HG03439 (cell line): Measurements from ENCODE around the gene BUD23.
"Not testable (repeated sequence)": the region's sequence is repeated elsewhere in the genome, so short reads cannot be mapped to it uniquely, and the experiment has no call there.

Experiments
- ATAC-seq: cut with Tn5 transposase; IDR thresholded peaks from one replicate; pipeline ENCODE4 v1.9.1; 2021; ENCODE audit warnings: mild to moderate bottlenecking, moderate library complexity; ENCODE audit not compliant: unreplicated experiment

Gene BUD23

DNA sequence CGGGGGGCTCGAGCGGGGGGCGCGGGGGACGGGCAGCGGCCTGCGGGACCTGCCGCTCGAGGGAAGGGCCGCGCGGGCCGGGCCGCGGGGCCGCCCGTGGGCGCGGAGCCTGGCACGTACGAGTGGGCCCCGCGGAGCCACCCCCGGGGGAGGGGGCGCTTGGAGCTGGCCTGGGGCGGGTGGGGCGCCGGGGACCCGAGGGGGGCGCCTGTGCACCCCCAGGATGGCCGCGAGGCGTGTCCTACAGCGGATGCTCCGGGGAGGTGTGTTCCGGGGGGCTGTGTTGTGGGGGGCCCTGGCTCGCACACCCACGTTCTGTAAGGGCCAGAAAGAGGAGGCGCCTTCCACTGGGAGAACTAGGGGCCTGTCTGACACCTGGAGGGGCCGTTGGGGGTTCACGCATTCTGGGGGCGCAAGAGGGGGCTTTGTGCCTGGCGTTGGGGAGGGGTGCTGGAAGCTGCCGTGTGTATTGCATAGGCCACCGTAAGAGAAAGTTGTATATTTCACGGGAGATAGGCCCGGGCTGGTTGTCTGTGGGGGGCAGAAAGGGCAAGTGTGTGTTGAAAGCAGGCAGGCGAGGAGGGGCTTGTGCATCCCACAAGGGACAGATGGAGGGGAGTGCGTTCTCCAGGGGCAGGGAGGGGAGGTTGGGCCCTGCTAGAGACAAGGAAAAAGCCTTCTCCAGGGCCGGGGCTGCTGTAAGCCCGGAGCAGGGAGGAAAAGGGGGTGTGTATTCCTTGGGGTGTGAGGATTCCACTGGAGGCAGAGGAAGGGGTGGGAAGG lies 15.1 kb upstream of the BUD23 start:
- peak; percentile 6 for ATAC-seq

DNA sequence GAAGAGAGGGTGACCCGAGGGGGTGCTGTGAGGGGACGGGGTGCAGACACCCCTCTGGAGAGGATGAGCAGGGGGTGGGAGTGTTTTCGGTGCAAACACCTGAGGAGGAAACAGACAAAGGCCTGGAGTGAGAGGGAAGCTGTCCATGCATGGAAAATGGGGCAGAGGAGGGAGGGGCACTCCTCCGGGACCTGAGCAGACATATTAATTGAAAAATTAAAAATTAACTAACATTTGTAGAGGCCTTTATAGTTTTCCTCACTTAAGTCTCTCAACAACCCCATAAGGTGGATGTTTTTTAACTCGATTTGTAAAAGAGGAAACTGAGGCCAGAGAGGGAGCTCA lies 14.5 kb upstream of the BUD23 start:
- ATAC-seq, result no peak

DNA sequence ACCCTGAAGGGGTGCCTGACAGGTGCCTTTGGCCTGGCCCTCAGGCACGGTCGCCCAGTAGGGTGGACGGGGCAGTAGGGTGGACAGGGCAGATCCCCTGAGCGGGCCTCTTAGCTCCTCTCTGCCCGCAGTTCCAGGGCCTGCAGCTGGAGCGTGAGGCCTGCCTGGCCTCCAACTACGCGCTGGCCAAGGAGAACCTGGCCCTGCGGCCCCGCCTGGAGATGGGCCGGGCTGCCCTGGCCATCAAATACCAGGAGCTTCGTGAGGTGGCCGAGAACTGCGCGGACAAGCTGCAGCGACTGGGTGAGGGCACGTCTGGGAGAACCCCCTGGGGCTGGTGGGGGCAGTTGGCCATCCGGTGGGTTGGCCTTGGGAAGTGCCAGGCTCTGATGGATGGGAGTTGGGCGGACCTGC lies 14.1 kb upstream of the BUD23 start:
- no peak for ATAC-seq

DNA sequence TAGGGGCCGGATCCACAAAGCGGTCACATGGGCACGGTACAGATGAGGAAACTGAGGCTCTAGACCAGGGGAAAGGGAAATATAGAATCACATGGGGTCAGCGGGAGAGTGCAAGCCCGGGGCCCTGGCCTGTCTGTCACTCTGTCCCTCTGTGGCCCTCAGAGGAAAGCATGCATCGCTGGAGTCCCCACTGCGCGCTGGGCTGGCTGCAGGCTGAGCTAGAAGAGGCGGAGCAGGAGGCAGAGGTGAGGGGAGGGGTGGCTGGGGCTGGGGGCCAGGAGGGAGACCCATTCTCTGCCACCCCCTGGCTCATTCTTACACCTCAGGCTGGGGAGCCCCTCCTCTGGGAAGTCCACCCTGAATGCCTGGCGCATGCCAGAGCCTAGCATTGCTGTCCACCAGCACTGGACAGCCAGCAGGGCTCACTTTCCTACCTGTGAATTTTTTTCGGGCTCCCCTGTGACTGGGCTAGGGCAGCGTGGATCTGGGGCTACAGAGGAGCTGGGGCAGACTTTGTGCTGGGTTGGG lies 13.5 kb upstream of the BUD23 start:
- ATAC-seq, result no peak

DNA sequence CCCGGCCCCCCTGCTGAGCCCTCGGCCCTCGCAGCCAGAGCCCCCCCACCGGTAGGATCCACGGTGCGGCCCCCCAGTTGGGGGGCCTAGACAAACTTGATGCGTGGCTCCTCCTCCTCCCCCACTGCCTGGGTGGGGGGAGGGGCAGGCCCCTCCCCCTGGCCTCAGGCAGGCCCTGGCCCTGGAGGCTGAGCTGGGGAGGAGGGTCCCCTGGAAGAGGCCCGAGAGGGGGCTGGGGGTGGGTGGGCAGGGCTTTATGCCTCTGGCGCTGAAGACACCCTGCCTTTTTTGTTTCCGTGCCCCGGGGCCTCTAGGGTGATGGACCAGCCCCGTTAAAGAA lies 12.1 kb upstream of the BUD23 start:
- ATAC-seq, result no peak

DNA sequence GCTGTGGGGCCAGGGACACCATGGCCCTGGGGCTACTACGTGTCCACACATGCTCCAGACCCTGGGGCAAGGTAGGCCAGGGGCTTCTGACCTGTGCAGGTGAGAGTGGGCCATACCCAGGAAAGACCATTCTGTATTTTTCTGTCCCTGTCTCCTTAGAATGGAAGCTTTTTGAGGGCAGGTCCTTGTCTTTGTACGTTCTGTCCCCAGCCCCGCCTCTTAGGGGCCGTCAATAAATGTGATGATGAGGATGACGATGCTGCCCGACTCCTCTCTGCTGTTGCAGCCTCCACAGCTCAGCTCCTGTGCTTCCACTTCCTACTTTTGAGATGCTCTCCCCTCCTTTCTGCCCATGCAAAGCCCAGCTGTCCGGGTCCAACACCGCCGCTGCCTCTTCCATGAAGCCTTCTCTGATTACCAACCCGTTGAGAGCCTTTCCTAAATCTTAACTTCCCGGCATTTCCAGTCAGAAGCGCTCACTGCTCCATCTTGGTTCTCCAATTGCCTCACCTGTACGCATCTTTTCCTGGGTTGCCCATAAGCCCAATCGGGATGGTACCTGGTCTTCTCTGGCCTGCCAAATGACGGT lies 11.4 kb upstream of the BUD23 start:
- ATAC-seq, result no peak

DNA sequence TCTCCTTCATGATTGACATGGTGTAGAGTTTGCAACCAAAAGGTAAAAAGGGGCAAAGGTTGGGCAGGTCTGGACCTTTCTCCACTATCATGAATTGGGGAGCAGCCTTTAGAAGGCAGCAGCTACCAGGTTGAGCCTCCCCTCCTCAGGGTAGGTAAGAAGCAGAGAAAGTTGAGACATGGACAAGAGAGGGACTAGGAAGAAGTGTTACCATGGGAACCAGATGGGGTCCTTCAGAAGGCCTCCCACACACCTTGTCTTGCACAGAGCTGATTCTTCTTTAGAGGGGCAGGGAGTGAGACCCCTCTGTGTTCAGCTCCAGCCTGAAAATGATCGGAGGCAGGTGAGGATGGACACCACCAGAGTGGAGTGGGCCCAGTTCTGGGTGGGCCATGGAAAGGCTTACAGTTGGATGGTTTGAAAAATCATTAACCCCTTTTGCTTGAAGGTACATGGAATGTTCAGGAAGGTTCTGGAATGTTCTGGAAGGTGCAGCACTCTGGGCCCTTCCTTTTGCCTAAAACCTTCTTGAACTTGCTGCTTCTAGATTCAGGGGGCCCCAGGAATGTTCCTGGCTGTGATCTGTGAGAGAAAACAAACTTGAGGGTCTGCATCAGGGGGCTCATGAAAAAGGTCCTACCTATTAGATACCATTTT lies 8.8 kb upstream of the BUD23 start:
- no peak for ATAC-seq

DNA sequence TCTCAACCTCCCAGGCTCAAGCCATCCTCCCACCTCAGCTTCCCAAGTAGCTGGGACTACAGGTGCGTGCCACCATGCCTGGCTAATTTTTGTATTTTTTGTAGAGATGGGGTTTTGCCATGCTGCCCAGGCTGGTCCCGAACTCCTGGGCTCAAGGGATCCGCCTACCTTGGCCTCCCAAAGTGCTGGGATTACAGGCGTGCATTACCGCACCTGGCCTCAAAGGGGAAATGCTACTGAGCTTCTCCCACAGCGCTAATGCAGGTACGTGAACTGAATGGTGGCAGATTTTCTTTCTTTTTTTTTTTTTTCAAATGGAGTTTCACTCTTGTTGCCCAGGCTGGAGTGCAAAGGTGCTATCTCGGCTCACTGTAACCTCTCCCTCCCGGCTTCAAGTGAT lies 7.3 kb upstream of the BUD23 start:
- not testable (repeated sequence) for ATAC-seq

DNA sequence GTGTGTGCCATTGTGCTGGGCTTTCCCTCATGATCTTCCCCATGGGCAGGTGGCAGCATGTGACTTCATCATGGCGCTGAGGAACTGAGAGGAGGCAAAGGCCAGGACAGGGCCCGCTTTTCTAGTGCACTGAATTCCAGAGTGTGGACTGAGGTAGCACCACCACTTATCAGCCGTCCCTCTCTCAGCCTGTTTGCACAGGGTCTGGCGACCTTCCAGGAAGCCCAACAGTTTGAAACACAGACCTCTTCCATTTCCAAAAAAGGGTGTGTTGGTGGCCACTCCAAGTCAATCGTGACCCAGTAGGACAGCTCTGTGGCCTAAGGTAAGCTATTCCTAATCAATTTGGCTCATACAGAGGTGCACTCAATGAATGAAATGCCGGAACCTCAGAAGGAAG lies 4.5 kb upstream of the BUD23 start:
- no peak for ATAC-seq

DNA sequence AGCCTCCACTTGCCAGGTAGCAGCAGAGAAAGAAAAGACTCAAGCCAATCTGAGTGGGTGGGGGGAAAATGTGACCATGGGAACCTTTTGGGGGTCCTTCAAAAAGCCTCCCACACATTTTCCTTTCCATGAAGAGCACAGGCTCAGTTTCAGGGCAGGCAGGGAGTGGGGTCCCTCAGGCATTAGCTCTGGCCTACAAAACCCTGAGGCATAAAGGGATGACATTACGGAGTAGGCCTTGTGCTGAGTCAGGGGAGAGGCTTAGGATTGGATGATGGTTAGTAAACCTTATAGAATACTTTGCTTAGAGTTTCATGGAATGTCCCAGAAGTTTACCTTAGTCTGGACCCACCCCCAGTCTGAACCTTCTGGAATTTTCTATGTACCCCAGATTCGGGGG lies 3.7 kb upstream of the BUD23 start:
- ATAC-seq, result no peak

DNA sequence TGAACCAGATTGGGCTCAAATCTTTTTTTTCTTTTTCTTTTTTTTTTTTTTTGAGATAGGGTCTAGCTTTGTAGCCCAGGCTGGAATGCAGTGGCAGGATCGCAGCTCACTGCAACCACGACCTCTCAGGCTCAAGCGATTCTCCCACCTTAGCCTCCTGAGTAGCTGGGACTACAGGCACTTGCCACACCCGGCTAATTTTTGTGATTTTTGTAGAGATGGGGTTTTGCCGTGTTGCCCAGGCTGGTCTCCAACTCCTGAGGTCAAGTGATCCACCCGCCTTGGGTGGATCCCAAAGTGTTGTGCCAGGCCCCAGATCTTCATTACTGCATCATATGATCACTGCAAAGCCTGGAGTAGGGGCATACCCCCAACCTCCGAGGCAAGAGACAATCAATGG lies 2.9 kb upstream of the BUD23 start:
- ATAC-seq, result no peak

DNA sequence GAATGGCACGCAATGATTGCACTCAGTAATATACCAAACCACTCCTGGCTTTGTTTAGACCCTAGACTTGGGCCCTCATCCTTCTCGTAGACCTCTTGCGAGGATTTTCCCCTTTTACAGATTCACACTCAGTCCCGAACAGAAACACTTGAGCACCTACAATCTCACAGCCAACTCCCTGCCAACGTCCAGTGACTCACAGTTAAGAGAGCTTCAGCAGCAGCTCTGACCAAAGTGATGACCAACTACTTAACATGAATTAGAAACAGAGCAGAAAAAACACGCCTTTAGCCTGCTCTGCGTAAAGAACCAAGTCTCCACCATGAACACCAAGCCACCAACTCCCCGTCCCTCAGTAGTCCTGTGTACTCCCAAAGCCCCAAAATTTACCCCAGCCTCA lies 2.4 kb upstream of the BUD23 start:
- no peak for ATAC-seq

DNA sequence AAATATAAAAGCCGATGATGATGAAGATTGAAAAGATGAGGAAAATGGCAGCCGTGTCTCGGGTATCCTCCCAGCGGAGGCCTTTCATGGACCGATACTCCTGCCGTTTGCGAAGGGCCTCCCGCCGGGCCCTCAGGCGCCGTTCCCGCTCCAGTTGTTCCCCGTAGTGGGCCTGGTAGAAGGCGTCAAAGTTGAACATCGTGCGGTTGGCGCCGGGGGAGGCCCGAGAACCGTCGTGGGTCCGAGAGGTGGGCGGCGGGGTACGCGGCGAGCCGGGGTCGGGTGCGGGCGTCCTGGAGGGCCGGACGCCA lies 697 bp upstream of the BUD23 start:
- ATAC-seq, result no peak

DNA sequence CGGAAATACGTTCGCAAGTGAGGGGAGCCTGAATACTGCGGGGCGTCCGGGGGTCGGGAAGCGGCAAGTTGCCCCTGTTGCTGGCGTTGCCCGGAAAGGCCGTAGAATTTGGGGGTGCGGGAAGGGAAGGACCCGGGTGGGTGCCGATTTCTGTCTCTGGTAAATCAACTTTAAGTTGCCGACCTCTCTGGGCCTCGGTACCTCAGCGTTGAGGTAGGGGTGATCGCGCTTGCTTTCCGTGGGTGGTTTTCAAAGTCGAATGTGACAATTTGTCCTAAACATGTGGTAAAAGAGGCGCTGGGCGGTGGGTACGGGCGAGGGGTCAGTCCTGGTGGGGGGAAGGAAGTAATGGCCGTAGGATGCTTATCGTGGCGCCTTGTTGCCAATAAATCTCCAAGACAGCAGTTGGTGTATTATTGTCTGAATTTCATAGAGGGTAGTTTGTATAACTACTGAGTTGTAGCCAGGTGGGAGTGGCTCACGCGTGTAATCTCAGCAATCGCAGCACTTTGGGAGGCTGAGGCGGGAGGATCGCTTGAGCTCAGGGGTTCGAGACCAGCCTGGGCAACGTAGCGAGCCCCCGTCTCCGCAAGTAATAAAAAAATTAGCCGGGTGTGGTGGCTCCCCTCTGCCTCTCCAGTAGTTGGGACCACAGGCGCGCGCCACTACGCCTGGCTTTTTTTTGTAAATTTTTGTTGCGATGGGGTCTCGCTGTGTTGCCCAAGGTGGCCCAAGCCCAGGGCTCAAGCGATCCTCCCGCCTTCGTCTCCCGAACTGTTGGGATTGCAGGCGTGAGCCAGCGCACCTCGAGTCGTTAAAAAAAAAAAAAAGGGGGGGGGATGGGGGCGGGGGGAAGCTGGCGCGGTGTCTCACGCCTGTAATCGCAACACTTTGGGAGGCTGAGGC lies 644 bp downstream of the BUD23 start:
- ATAC-seq, result peak; percentile 18

DNA sequence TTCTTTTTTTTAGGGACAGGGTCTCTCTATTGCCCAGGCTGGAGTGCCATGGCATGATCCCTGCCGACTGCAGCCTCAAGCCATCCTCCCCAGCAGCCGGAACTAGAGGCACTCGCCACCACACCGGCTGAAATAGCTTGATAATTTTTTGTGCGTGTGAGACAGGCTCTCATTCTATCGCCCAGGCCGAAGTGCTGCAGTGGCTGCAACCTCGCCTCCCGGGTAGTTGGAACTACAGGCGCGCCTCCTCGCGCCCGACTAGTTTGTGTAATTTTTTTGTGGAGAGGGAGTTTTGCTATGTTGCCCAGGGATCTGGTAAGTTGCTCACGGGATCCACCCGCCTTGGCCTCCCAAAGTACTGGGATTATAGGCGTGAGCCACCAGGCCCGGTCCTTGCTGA lies 1.9 kb downstream of the BUD23 start:
- ATAC-seq, result no peak

DNA sequence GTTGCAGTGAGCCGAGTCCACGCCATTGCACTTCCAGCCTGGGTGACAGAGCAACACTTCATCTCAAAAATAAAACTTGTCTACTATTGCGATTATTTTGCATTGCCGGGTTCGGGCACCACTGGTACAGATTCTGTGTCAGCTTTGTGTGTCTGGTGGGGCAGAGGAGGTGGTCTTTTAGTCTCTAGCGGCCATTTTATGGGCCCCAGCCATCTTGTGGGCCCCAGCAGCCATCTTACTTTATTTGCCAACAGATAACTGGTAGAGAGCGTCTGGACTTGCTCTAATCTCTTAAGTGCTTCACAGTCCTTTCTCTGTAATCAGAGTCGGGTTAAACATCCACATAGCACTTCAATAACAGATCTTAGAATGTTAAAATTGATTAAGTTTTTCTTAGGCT lies 4.9 kb downstream of the BUD23 start:
- no peak for ATAC-seq

DNA sequence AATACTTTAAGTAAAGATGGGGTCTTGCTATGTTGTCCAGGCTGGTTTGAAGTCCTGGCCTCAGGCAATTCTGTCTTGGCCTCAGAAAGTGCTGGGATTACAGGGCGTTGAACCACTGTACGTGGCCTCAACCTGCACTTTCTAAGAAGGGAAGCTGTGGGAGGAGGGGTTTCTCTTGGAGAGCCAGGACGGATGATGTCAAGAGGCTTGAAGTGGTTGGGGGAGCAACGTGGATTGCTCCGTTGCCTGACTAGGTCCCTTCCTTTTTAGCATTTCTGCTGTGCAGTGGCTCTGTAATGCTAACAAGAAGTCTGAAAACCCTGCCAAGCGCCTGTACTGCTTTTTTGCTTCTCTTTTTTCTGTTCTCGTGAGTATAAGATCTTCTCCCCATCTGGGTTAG lies 7.2 kb downstream of the BUD23 start:
- ATAC-seq, result no peak

DNA sequence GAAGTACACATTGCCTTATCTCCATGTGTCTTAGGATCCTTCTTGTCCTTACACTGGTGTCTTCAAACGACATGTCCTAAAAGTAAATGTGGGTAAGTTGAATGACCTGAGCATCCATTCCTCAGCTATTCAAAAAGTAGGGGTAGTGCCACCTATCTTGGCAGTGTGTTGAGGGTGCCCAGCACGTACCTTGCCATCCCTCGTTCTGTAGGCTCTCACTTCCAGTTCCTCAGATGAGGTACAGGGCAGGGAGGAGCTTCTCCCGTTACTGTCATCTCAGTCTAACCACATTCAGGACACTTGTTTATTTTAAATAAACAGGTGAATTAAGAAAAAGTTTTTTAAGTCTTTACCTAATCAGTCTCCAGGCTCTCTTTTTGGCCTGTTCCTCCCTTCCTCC lies 13.0 kb downstream of the BUD23 start:
- ATAC-seq, result no peak

DNA sequence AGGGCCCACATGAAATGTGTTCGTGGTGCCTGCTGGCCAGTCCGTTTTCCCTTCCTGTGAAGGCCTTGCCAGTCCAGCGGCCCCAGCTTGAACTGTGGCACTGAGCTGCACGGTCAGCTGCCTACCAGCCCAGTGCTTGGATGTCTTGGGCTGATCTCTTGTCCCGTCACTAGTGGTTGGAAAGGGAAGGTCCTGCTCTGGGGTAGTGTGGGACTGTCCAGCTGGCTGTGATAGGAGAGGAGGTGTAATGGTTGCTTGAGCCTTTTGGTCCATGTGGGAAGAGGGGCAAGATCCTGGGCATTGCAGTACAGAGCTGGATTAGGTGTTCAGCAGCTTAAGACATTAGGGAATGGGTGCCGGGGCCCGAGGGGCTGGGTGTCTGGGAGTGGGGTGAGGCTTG lies 15.0 kb downstream of the BUD23 start:
- no peak for ATAC-seq

DNA sequence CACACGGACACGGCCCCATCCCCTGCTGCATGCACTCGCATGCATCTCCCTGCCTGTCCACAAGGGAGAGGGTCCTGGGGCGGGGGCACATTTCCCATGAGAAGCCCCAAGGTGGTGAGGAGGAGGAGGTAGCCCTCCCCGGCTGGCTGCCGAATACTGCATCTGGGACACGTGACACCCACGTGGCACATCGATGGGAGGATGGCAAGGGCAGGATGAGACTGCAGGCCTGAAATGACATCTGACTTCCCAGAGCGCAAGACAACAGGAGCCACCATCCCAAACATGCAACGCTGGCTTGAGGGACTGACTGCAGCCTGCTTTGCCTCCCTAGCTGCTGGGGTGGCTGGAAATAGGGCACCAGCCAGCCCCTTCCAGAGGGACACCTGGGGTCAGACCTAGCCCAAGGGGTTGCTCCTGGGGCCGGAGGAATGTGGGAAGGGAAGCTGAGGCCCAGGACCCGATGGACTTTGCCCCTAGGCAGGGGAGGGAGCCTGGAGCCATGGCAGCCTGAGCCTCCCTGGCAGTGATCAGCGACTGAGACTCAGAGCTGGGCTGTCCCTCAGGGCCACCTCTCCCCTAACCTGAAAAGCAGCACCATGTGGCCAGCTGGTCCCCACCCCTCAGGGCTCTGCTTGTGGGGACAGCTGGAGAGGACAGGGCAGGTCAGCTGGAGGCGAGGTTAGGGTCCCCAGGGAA lies 16.1 kb downstream of the BUD23 start:
- no peak for ATAC-seq

DNA sequence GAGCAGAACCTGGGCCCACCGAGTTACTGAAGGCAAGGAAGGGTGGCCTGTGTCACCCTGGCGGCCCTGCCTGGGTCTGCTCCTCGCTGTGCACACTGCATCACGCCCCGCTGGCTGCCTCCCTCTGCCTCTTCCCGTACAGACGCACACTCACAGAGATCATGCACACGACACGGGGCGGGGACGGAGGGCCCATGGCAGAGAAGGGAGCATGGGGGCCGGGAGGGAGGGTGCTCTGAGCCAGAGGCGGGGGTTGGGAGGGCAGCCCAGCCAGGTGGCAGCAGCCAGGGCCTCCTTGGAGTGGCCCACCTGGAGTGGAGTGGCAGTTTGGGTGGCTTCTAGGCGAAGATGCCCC lies 16.6 kb downstream of the BUD23 start:
- no peak for ATAC-seq
